WTC11 (cell line): ENCODE results near the gene KRT83. TPM values are rescaled to one million over a fixed set of nuclear protein-coding genes. Genes with fewer than 3 reads are reported as not detected.

Experiments used
- ATAC-seq: fragments of 200-7000 bp; cut with Tn5 transposase; 2 replicates; pipeline ENCODE4 v1.10.0; 2021; ENCODE audit warnings: mild to moderate bottlenecking, moderate library complexity
- CTCF ChIA-PET: fragments of 300-600 bp; sonication (Branson Sonifier 250); formaldehyde crosslinking; loops from one replicate; lab custom pipeline; 2021; ENCODE audit warnings: antibody characterized with exemption; lab: Charles Lee
- POLR2A ChIA-PET: fragments of 350-600 bp; sonication (Branson Sonifier 250); formaldehyde crosslinking; loops from one replicate; lab custom pipeline; 2021; ENCODE audit warnings: antibody characterized with exemption; lab: Charles Lee
- DNase-seq: peaks from one replicate; pipeline ENCODE4 v3.0.0; 2021; ENCODE audit warnings: low spot score
- H3K27ac Mint-ChIP-seq: 2 replicates; pipeline ENCODE4 v1.8.0; 2021; ENCODE audit warnings: mixed read lengths
- H3K27me3 Mint-ChIP-seq: 2 replicates; pipeline ENCODE4 v1.8.0; 2021; ENCODE audit warnings: low read depth, mild to moderate bottlenecking, moderate library complexity, mixed read lengths
- H3K36me3 Mint-ChIP-seq: 2 replicates; pipeline ENCODE4 v1.8.0; 2021; ENCODE audit warnings: mixed read lengths
- H3K4me1 Mint-ChIP-seq: 2 replicates; pipeline ENCODE4 v1.8.0; 2022; ENCODE audit warnings: mixed read lengths
- H3K4me3 Mint-ChIP-seq: 2 replicates; pipeline ENCODE4 v1.8.0; 2021; ENCODE audit warnings: mild to moderate bottlenecking, moderate library complexity, mixed read lengths
- H3K9me3 Mint-ChIP-seq: 2 replicates; pipeline ENCODE4 v1.8.0; 2021; ENCODE audit warnings: mixed read lengths
- AFF4 ChIP-seq: sonication (generic); formaldehyde crosslinking; IDR thresholded peaks from 2 replicates; pipeline ENCODE4 v1.8.1; 2023; ENCODE audit warnings: mild to moderate bottlenecking, missing genetic modification reagents, borderline replicate concordance
- AR ChIP-seq: fragments of 250-450 bp; sonication (Bioruptor Pico); IDR thresholded peaks from 2 replicates; pipeline ENCODE4 v1.9.0; 2021; ENCODE audit warnings: mild to moderate bottlenecking
- CDX4 ChIP-seq: fragments of 250-450 bp; sonication (Bioruptor Pico); IDR thresholded peaks from 2 replicates; pipeline ENCODE4 v1.9.0; 2021; ENCODE audit warnings: moderate library complexity, mild to moderate bottlenecking, inconsistent platforms, borderline replicate concordance
- CTCF ChIP-seq: fragments of 200-600 bp; IDR thresholded peaks from 2 replicates; pipeline ENCODE4 v1.8.0; 2022; ENCODE audit warnings: antibody characterized with exemption
- E2F5 ChIP-seq: sonication (generic); formaldehyde crosslinking; IDR thresholded peaks from 2 replicates; pipeline ENCODE4 v1.8.1; 2022; ENCODE audit warnings: mild to moderate bottlenecking, moderate library complexity, missing genetic modification reagents
- ETV6 ChIP-seq: sonication (generic); formaldehyde crosslinking; IDR thresholded peaks from 2 replicates; pipeline ENCODE4 v1.8.1; 2022; ENCODE audit warnings: mild to moderate bottlenecking, missing genetic modification reagents
- FOXJ3 ChIP-seq: sonication (generic); formaldehyde crosslinking; IDR thresholded peaks from 2 replicates; pipeline ENCODE4 v1.9.0; 2021; ENCODE audit warnings: missing genetic modification reagents, mild to moderate bottlenecking, borderline replicate concordance
- FOXK1 ChIP-seq: sonication (generic); formaldehyde crosslinking; IDR thresholded peaks from 2 replicates; pipeline ENCODE4 v1.8.0; 2022; ENCODE audit warnings: mild to moderate bottlenecking, moderate library complexity, missing genetic modification reagents
- FOXP4 ChIP-seq: sonication (generic); formaldehyde crosslinking; IDR thresholded peaks from 2 replicates; pipeline ENCODE4 v1.8.0; 2022; ENCODE audit warnings: mild to moderate bottlenecking, missing genetic modification reagents
- IRF2 ChIP-seq: sonication (generic); formaldehyde crosslinking; IDR thresholded peaks from 2 replicates; pipeline ENCODE4 v1.8.0; 2022; ENCODE audit warnings: low read depth, missing genetic modification reagents, borderline replicate concordance
- KAT7 ChIP-seq: sonication (generic); formaldehyde crosslinking; IDR thresholded peaks from 2 replicates; pipeline ENCODE4 v1.8.1; 2023; ENCODE audit warnings: missing genetic modification reagents, mild to moderate bottlenecking, borderline replicate concordance
- MXD4 ChIP-seq: fragments of 250-450 bp; sonication (Bioruptor Pico); IDR thresholded peaks from 2 replicates; pipeline ENCODE4 v1.8.0; 2021; ENCODE audit warnings: mild to moderate bottlenecking, moderate library complexity, borderline replicate concordance
- NFYB ChIP-seq: sonication (generic); formaldehyde crosslinking; conservative IDR thresholded peaks from 2 replicates; pipeline ENCODE4 v1.8.0; 2022; ENCODE audit warnings: low read depth, missing genetic modification reagents
- NR2C2 ChIP-seq: sonication (generic); formaldehyde crosslinking; IDR thresholded peaks from 2 replicates; pipeline ENCODE4 v1.8.0; 2022; ENCODE audit warnings: mild to moderate bottlenecking, missing genetic modification reagents
- OVOL2 ChIP-seq: fragments of 250-450 bp; sonication (Bioruptor Pico); IDR thresholded peaks from 2 replicates; pipeline ENCODE4 v1.9.0; 2021; ENCODE audit warnings: mild to moderate bottlenecking, borderline replicate concordance
- ZBTB43 ChIP-seq: sonication (generic); formaldehyde crosslinking; IDR thresholded peaks from 2 replicates; pipeline ENCODE4 v1.8.1; 2023; ENCODE audit warnings: mild to moderate bottlenecking, missing genetic modification reagents
- ZNF121 ChIP-seq: sonication (generic); formaldehyde crosslinking; IDR thresholded peaks from 2 replicates; pipeline ENCODE4 v1.8.0; 2023; ENCODE audit warnings: missing genetic modification reagents
- ZNF232 ChIP-seq: sonication (generic); formaldehyde crosslinking; IDR thresholded peaks from 2 replicates; pipeline ENCODE4 v1.8.0; 2022; ENCODE audit warnings: mild to moderate bottlenecking, missing genetic modification reagents
- total RNA-seq: library from RNA; stranded (reverse); gene quantifications from 3 replicates; pipeline ENCODE4 v1.2.3, GENCODE V29; 2021

Gene KRT83
- total RNA-seq, 1 experiment from 2014 or later, result not detected

- no peak for TF ChIP-seq E2F5 (CRISPR knock-in tag)
- no peak for TF ChIP-seq NFYB (CRISPR knock-in tag)
- TF ChIP-seq AR (CRISPR knock-in tag), result no peak
- no peak for TF ChIP-seq CDX4 (CRISPR knock-in tag)
- no peak for TF ChIP-seq FOXP4 (CRISPR knock-in tag)
- no peak for TF ChIP-seq MXD4
Observed at GRCh38 chr12:52363111-52363679, 42.0 kb upstream of the KRT83 start (continued).

- POLR2A ChIA-PET, result no interaction called here
- H3K9me3 Mint-ChIP-seq, result no peaks in the 10 kb centered on the region
- ATAC-seq, result peak; percentile 26; the same call in 1 of the 2 replicates
- H3K4me3 Mint-ChIP-seq, result no peak overlapping the region
- no peaks in the 10 kb centered on the region for H3K27me3 Mint-ChIP-seq
- TF ChIP-seq ETV6 (no peak), FOXJ3 (no peak), CTCF (peak; percentile 31; the same call in 1 of the 2 replicates), ZNF121 (CRISPR knock-in tag) (no peak), FOXK1 (CRISPR knock-in tag) (no peak)
- TF ChIP-seq, all 79 proteins: peak for 1
- H3K36me3 Mint-ChIP-seq, result no peaks in the 10 kb centered on the region
- CTCF ChIA-PET, result interaction anchor here (0.7 to 2.6 kb wide), 41 partner anchors 9 to 517 kb away, joined by 3 to 19 read pairs (median 4); partner anchors contain the start of genes KRT5 and KRT83
- peaks cover 15% of the 10 kb centered on the region; the same call in 1 of the 2 replicates for H3K4me1 Mint-ChIP-seq
- DNase-seq, result peak; percentile 57
- H3K27ac Mint-ChIP-seq, result no peak overlapping the region
Observed at GRCh38 chr12:52362118-52362726, 41.0 kb upstream of the KRT83 start.

- Mint-ChIP-seq H3K4me3 (no peak overlapping the region), H3K9me3 (no peaks in the 10 kb centered on the region), H3K36me3 (no peaks in the 10 kb centered on the region), H3K27ac (no peak overlapping the region), H3K27me3 (no peaks in the 10 kb centered on the region), H3K4me1 (peaks cover 15% of the 10 kb centered on the region; the same call in 1 of the 2 replicates)
- ChIA-PET CTCF (interaction anchor here (0.7 to 2.6 kb wide), 42 partner anchors 9 to 518 kb away, joined by 3 to 19 read pairs (median 4); partner anchors contain the start of genes KRT5 and KRT83), POLR2A (no interaction called here)
- ATAC-seq (no peak), DNase-seq (no peak)
- TF ChIP-seq AFF4 (CRISPR knock-in tag) (no peak), ZBTB43 (no peak), ZNF232 (no peak), IRF2 (CRISPR knock-in tag) (no peak), OVOL2 (CRISPR knock-in tag) (no peak), KAT7 (CRISPR knock-in tag) (no peak), NR2C2 (no peak)
Observed at GRCh38 chr12:52361553-52361952, 40.4 kb upstream of the KRT83 start.
